Right lobe of liver (tissue), 6 donors: ENCODE measurements around the gene CACNA1E. TPM values are rescaled to one million over a fixed set of nuclear protein-coding genes. Genes with fewer than 3 reads are reported as not detected.

Experiments
- ATAC-seq, 4 donors: fragments of 200-7000 bp; cut with Tn5 transposase; one replicate each; pipeline ENCODE4 v1.9.1; 2020; ENCODE audit warnings: mild to moderate bottlenecking in 4 of 4, moderate library complexity in 4 of 4
- DNase-seq, 3 donors: peaks; one replicate each; pipeline ENCODE4 v3.0.0-alpha.2; 2020
- H3K27ac ChIP-seq, 3 donors: fragments of 200-600 bp; one replicate each; pipeline ENCODE4 v1.8.0; 2022
- H3K27me3 ChIP-seq, 2 donors: fragments of 200-600 bp; one replicate each; pipeline ENCODE4 v1.8.0; 2022
- H3K36me3 ChIP-seq, 4 donors: fragments of 200-600 bp; sonication (generic) in 1 of 4; one replicate each; pipeline versions ENCODE4 v1.5.1 to v1.8.0; 2017 to 2022; ENCODE audit warnings: control low read depth in 1 of 4
- H3K4me1 ChIP-seq, 4 donors: fragments of 200-600 bp; sonication (generic) in 1 of 4; one replicate each; pipeline versions ENCODE4 v1.5.1 to v1.8.0; 2017 to 2022; ENCODE audit warnings: control low read depth in 1 of 4
- H3K4me3 ChIP-seq, 3 donors: fragments of 200-600 bp; one replicate each; pipeline ENCODE4 v1.8.0; 2022
- H3K9me3 ChIP-seq, 4 donors: fragments of 200-600 bp; sonication (generic) in 1 of 4; one replicate each; pipeline versions ENCODE4 v1.5.1 to v1.8.0; 2017 to 2022; ENCODE audit warnings: control low read depth in 1 of 4
- CTCF ChIP-seq, 4 donors: fragments of 200-600 bp in 3 of 4; fragments of 450-650 bp in 1 of 4; IDR thresholded peaks; one replicate each; pipeline versions ENCODE4 v1.5.1 to v1.8.0; 2016 to 2022; ENCODE audit warnings: antibody characterized with exemption in 4 of 4, mild to moderate bottlenecking in 2 of 4
- POLR2A ChIP-seq: fragments of 450-650 bp; IDR thresholded peaks from one replicate; pipeline ENCODE4 v1.6.1; 2017; ENCODE audit warnings: antibody characterized with exemption, mild to moderate bottlenecking
- WGBS: methylation state at CpG from one replicate; pipeline ENCODE4 v1.1.6; 2018; ENCODE audit warnings: low coverage, low lambda C conversion rate; ENCODE audit not compliant: insufficient coverage; ENCODE audit errors: missing lambda C conversion rate; 5-methylcytosine and 5-hydroxymethylcytosine counted together
- intact Hi-C, 2 donors: fragments of 100-400 bp; cut with DNase I; formaldehyde crosslinking; loops; one replicate each; pipeline versions ENCODE4 v1.11.2 to v1.14.1; 2022
- total RNA-seq, 6 experiments: library from RNA; depleted of rRNA in 2 of 6; stranded (reverse); fragments of >200 nt in 2 of 6; fragmentation: NEBNext Ultra II Directional in 3 of 6; extraction: Animal tissue kit (Norgen Biotek cat#: 25700) in 3 of 6; gene quantifications; one replicate each; pipeline versions ENCODE4 v1.1.0 to v1.2.4, GENCODE V29; 2016 to 2023
- donor health status: DM: no; HTN: yes; CAD: no.
- donor health status: DM: no; HTN: no; CAD: no.
- donor health status: DM: no; HTN: no; CAD: no.
- donor health status: DM: no; HTN: yes; CAD: no.
- donor health status: DM: no; HTN: yes; CAD: no.

The CACNA1E gene
- total RNA-seq, 6 experiments from 2014 or later = 0.05 to 0.09 (median 0.06) TPM; not detected in 2

- ATAC-seq (no peak), DNase-seq (no peak)
- 52% methylated on average over 4 of the region's 4 CpGs for WGBS
- Histone ChIP-seq H3K4me1 (no peaks in the 10 kb centered on the region), H3K9me3 (no peaks in the 10 kb centered on the region), H3K36me3 (no peaks in the 10 kb centered on the region), H3K4me3 (no peak overlapping the region), H3K27me3 (no peaks in the 10 kb centered on the region), H3K27ac (no peak overlapping the region)
- TF ChIP-seq CTCF (IDR thresholded peaks at IDR 0.05) (no peak), POLR2A (no peak)
- intact Hi-C loops = no loop called here
Measured at GRCh38 chr1:181813266-181813665, 329.9 kb downstream of the CACNA1E start.

- WGBS = 52% methylated on average over 4 of the region's 4 CpGs
- Histone ChIP-seq H3K27ac (no peak overlapping the region), H3K36me3 (no peaks in the 10 kb centered on the region), H3K4me3 (no peak overlapping the region), H3K4me1 (no peaks in the 10 kb centered on the region), H3K9me3 (no peaks in the 10 kb centered on the region), H3K27me3 (no peaks in the 10 kb centered on the region)
- DNase-seq (no peak), ATAC-seq (peak in 1 of 4 donors; percentile 75)
- intact Hi-C loops = no loop called here
- TF ChIP-seq POLR2A (no peak), CTCF (IDR thresholded peaks at IDR 0.05) (no peak)
Measured at GRCh38 chr1:181816608-181817007, 333.3 kb downstream of the CACNA1E start.

GRCh38 chr1:181817091-181817490 lies 333.8 kb downstream of the CACNA1E start:
- Histone ChIP-seq H3K4me1 (no peaks in the 10 kb centered on the region), H3K36me3 (no peaks in the 10 kb centered on the region), H3K9me3 (no peaks in the 10 kb centered on the region), H3K27ac (no peak overlapping the region), H3K27me3 (no peaks in the 10 kb centered on the region), H3K4me3 (no peak overlapping the region)
- no peak for ATAC-seq
- TF ChIP-seq POLR2A (no peak), CTCF (IDR thresholded peaks at IDR 0.05) (no peak)
- DNase-seq = no peak
- intact Hi-C loops = no loop called here

- H3K4me3 ChIP-seq = no peak overlapping the region
- H3K4me1 ChIP-seq = no peaks in the 10 kb centered on the region
- no peaks in the 10 kb centered on the region for H3K36me3 ChIP-seq
- TF ChIP-seq CTCF (IDR thresholded peaks at IDR 0.05) (no peak), POLR2A (no peak)
- DNase-seq = no peak
- no peaks in the 10 kb centered on the region for H3K27me3 ChIP-seq
- WGBS = 51% methylated on average over 2 of the region's 2 CpGs
- no peaks in the 10 kb centered on the region for H3K9me3 ChIP-seq
- intact Hi-C loops = no loop called here
- no peak for ATAC-seq
- no peak overlapping the region for H3K27ac ChIP-seq
Measured at GRCh38 chr1:181818459-181818858, 335.1 kb downstream of the CACNA1E start.

GRCh38 chr1:181818943-181819342 lies 335.6 kb downstream of the CACNA1E start:
- 76% methylated on average over 1 of the region's 1 CpG for WGBS
- Histone ChIP-seq H3K4me3 (no peak overlapping the region), H3K27me3 (no peaks in the 10 kb centered on the region), H3K9me3 (no peaks in the 10 kb centered on the region), H3K27ac (no peak overlapping the region), H3K4me1 (no peaks in the 10 kb centered on the region), H3K36me3 (no peaks in the 10 kb centered on the region)
- ATAC-seq = no peak
- intact Hi-C loops = no loop called here
- no peak for TF ChIP-seq POLR2A
- TF ChIP-seq CTCF (IDR thresholded peaks at IDR 0.05) = no peak
- no peak for DNase-seq
